Smooth muscle cell (in vitro differentiated cells): ENCODE results near the gene VAV2. TPM values are rescaled to one million over a fixed set of nuclear protein-coding genes. Genes with fewer than 3 reads are reported as not detected.

ENCODE experiments used
- DNase-seq: peaks from one replicate; lab custom pipeline; 2025; ENCODE audit not compliant: unreplicated experiment; lab: John Stamatoyannopoulos, UW
- H2AFZ ChIP-seq: fragments of 200-600 bp; sonication (generic); 2 replicates; pipeline ENCODE4 v1.6.0; 2016; ENCODE audit warnings: antibody characterized with exemption, low read depth, mild to moderate bottlenecking
- H3F3A ChIP-seq: fragments of 200-600 bp; sonication (generic); 2 replicates; pipeline ENCODE4 v1.6.0; 2017; ENCODE audit warnings: antibody characterized with exemption, low read depth
- H3K27ac ChIP-seq: fragments of 200-600 bp; sonication (generic); 2 replicates; pipeline ENCODE4 v1.5.1; 2016; ENCODE audit warnings: low read depth, mild to moderate bottlenecking
- H3K27me3 ChIP-seq: fragments of 200-600 bp; sonication (generic); 2 replicates; pipeline ENCODE4 v1.6.1; 2016; ENCODE audit warnings: low read depth, mild to moderate bottlenecking
- H3K36me3 ChIP-seq: fragments of 200-600 bp; sonication (generic); 2 replicates; pipeline ENCODE4 v1.5.1; 2016; ENCODE audit warnings: low read depth
- H3K4me1 ChIP-seq: fragments of 200-600 bp; sonication (generic); 2 replicates; pipeline ENCODE4 v1.5.1; 2016; ENCODE audit warnings: low read depth
- H3K4me2 ChIP-seq: fragments of 200-600 bp; sonication (generic); 2 replicates; pipeline ENCODE4 v1.6.0; 2016; ENCODE audit warnings: mild to moderate bottlenecking
- H3K4me3 ChIP-seq: fragments of 200-600 bp; sonication (generic); 2 replicates; pipeline ENCODE4 v1.5.1; 2016; ENCODE audit warnings: mild to moderate bottlenecking
- H3K79me2 ChIP-seq: fragments of 200-600 bp; sonication (generic); 2 replicates; pipeline ENCODE4 v1.6.0; 2016; ENCODE audit warnings: low read depth, mild to moderate bottlenecking
- H3K9ac ChIP-seq: fragments of 200-600 bp; sonication (generic); 2 replicates; pipeline ENCODE4 v1.6.0; 2016; ENCODE audit warnings: low read depth
- H3K9me3 ChIP-seq: fragments of 200-600 bp; sonication (generic); replicated peaks from 2 replicates; pipeline ENCODE4 v1.5.1; 2016; ENCODE audit warnings: low read depth
- H4K20me1 ChIP-seq: fragments of 200-600 bp; sonication (generic); 2 replicates; pipeline ENCODE4 v1.6.0; 2016; ENCODE audit warnings: low read depth
- CTCF ChIP-seq: fragments of 200-600 bp; sonication (generic); IDR thresholded peaks from 2 replicates; pipeline ENCODE4 v1.5.1; 2017; ENCODE audit warnings: borderline replicate concordance, mild to moderate bottlenecking, antibody characterized with exemption; ENCODE audit not compliant: insufficient read depth, poor library complexity, severe bottlenecking
- WGBS: methylation state at CpG from one replicate; pipeline ENCODE4 v1.1.7; 2016; ENCODE audit warnings: low lambda C conversion rate; 5-methylcytosine and 5-hydroxymethylcytosine counted together
- polyA plus RNA-seq: library from polyadenylated mRNA; unstranded; fragments of >200 nt; fragmentation: Nextera tagmentation; extraction: Ambion mirVana; gene quantifications from 2 replicates; pipeline ENCODE4 v1.2.1, GENCODE V29; 2016
- total RNA-seq: library from RNA; depleted of rRNA; stranded (reverse); fragments of >200 nt; gene quantifications from 2 replicates; pipeline ENCODE4 v1.2.3, GENCODE V29; 2014

The VAV2 gene
- total and polyA plus RNA-seq, 2 experiments from 2014 or later = 26.2 to 35.3 TPM

DNA sequence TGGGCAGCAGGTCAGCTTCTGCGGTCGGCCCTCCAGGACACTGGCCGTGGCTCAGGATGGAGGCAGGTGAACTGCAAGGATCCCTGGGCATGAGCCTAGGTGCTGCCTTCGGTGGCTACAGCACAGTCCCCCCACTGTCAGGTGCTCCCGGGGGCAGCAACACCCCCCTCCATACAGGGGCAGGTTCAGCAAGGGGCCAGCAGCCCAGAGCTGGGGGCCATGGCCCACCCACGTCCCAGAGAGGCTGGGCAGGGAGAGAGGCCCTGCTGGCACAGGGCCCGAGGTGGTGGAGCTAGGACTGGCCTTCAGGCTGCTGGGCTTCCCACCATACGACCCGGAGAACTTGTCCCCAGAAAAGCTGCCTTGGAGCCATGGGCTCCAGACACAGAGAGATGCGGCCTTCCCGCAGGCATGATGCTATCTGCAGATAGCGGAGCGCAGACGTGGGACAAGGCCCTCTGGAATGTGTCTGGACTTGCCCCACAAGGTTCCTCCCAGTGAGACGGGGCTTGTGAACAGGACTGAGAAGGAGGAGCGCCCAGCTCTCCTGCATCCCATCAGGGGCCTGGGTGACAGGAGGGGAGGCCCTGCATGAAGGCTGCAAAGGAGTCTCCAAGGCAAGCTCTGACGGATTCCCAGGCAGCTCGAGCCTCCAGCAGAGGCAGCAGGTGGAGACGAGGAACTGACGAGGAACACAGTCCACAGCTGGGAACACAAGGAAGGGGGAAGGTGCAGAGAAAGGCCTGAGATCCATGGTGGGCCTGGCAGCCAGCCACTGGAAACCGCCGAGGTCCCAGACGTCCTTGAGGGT is 111.1 kb downstream of the VAV2 start:
- WGBS = 32% methylated on average over 23 of the region's 23 CpGs
- DNase-seq = no peak

DNA sequence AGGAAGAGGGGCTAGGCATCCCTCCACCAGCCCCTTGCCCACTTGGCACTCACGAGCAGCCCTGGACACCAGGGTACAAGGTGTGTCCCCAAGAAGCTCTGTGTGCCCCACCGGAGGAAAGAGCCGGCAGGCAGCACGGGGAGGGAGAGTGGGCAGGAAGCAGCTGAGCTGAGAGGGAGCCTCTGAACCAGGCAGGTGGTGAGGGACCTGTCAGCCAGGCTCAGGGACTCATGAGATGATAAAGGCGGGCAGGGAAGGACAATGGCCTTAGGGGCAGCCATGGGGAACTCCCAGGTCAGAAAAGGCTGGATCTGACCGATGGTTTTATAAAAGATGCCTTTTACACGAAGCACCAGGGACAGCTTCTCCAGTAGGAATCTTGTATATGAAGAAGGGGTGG is 112.0 kb downstream of the VAV2 start:
- Histone ChIP-seq H3K79me2 (peaks cover 90% of the 10 kb centered on the region), H3K27ac (peak overlapping the region; percentile 95), H3K4me2 (peak overlapping the region; percentile 71), H4K20me1 (no peaks in the 10 kb centered on the region), H3F3A (peaks cover 10% of the 10 kb centered on the region), H2AFZ (no peak overlapping the region), H3K9ac (peak overlapping the region; percentile 82), H3K9me3 (no peaks in the 10 kb centered on the region), H3K4me1 (peaks cover 25% of the 10 kb centered on the region), H3K4me3 (no peak overlapping the region), H3K27me3 (no peaks in the 10 kb centered on the region), H3K36me3 (no peaks in the 10 kb centered on the region)
- no peak for TF ChIP-seq CTCF
- DNase-seq = no peak
- 81% methylated on average over 7 of the region's 7 CpGs for WGBS

More for the DNA sequence above, 111.1 kb downstream of the VAV2 start:
- Histone ChIP-seq H3K9me3 (no peaks in the 10 kb centered on the region), H3K4me3 (no peak overlapping the region), H2AFZ (no peak overlapping the region), H3K27me3 (no peaks in the 10 kb centered on the region), H3K4me1 (peaks cover 17% of the 10 kb centered on the region), H3K79me2 (peaks cover 93% of the 10 kb centered on the region), H3K27ac (peak overlapping the region; percentile 95), H4K20me1 (peaks cover 8% of the 10 kb centered on the region), H3K4me2 (peak overlapping the region; percentile 71), H3K9ac (peak overlapping the region; percentile 82), H3K36me3 (no peaks in the 10 kb centered on the region), H3F3A (peaks cover 10% of the 10 kb centered on the region)
- no peak for TF ChIP-seq CTCF

DNA sequence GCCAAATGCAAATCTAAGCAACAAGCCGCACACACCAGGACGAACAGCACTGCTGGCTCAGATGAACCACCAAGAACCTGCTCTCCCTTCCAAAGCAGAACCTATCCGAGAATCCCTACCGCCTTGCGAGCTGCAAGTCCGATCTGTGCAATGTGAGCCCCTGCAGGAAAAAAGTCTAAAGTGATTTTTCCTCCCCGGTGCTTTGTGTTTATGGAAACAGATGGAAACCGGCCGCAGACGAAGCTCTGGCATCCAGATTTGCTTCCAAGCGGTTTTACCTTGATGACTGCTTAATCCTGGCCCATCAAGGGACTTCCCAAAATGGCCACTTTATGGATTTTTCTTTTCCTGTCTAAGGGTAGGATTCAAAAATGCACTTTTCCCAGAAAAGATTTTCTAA is 112.5 kb downstream of the VAV2 start:
- Histone ChIP-seq H3K79me2 (peaks cover 84% of the 10 kb centered on the region), H3K4me2 (no peak overlapping the region), H3K27ac (peak overlapping the region; percentile 95), H3K9me3 (no peaks in the 10 kb centered on the region), H3K27me3 (no peaks in the 10 kb centered on the region), H3K4me3 (no peak overlapping the region), H3F3A (peaks cover 10% of the 10 kb centered on the region), H3K36me3 (no peaks in the 10 kb centered on the region), H3K4me1 (peaks cover 27% of the 10 kb centered on the region), H3K9ac (peak overlapping the region; percentile 82), H2AFZ (no peak overlapping the region), H4K20me1 (no peaks in the 10 kb centered on the region)
- no peak for DNase-seq
- 72% methylated on average over 11 of the region's 11 CpGs for WGBS
- TF ChIP-seq CTCF = no peak

DNA sequence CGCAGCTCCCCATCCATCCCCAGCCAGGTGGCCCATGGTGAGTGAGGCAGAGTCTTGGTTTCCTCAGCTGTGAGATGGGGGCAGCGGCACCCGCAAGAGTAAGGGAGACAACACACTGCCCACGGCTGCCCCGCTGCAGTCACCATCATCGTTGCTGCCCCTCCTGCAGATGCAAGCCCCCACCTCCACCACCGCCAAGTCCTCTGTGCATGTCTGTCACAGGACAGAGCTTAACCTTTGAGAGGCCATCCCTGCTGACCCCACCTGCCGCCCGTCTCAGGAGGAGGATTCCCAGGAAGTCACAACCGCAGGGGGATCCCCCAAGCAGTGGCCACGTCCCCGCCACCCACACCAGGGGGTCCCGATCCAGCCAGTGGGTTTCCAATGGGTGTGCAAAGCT is 113.7 kb downstream of the VAV2 start:
- H3K4me2 ChIP-seq = no peak overlapping the region
- no peaks in the 10 kb centered on the region for H3K27me3 ChIP-seq
- H3K36me3 ChIP-seq = no peaks in the 10 kb centered on the region
- H3K9ac ChIP-seq = no peak overlapping the region
- no peak for DNase-seq
- WGBS = 94% methylated on average over 13 of the region's 13 CpGs
- no peaks in the 10 kb centered on the region for H3K9me3 ChIP-seq
- H3K79me2 ChIP-seq = peaks cover 72% of the 10 kb centered on the region
- no peaks in the 10 kb centered on the region for H4K20me1 ChIP-seq
- peaks cover 10% of the 10 kb centered on the region for H3F3A ChIP-seq
- H3K4me1 ChIP-seq = peaks cover 32% of the 10 kb centered on the region
- H3K4me3 ChIP-seq = no peak overlapping the region
- no peak overlapping the region for H2AFZ ChIP-seq
- no peak for TF ChIP-seq CTCF
- H3K27ac ChIP-seq = peak overlapping the region; percentile 95
